ENCODE data around the gene CTH. TPM values are rescaled to one million over a fixed set of nuclear protein-coding genes. Genes with fewer than 3 reads are reported as not detected.

Gene CTH
- total and polyA plus RNA-seq, 2 of the 13 experiments (the other 11 are each of a cell fraction or from before 2014, with no cell fraction given): 8.7 to 19.7 TPM

DNA sequence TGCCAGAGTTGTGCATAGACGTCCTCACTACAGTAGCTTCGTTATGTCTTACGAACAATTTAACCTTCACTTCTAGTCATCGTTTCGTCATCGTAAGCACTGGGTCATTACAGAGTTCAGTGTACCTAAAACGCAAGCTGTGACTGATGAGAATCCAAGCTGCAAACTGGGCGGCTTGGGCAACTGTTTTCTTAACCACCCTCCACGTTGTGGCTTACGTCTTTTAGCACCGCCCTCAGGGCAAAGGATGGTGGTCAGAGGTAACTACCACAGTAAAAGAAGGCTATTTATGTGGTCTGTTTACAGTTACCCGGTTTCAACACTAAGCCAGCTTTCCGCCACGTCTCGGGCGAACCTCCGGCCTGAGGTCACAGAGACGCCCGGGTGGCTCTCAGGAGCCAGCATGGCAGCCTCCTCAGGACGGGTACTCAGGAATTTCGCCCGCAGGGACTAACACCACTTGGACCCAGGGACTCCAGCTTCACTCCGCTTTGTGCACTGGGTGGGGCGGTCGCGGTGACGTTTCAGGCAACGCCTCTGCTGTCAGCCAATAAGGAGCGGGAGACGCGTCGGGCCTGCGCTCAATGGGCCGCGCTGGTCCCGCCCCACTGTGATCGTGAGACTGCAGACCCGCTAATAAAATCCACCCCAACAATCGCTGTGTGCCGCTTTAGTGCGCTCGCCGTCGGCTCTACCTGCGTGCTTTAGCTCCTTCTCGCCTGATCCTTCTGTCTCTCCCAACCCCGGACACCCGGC lies at the start of gene CTH (continued):
- TF ChIP-seq, protein P1, sequence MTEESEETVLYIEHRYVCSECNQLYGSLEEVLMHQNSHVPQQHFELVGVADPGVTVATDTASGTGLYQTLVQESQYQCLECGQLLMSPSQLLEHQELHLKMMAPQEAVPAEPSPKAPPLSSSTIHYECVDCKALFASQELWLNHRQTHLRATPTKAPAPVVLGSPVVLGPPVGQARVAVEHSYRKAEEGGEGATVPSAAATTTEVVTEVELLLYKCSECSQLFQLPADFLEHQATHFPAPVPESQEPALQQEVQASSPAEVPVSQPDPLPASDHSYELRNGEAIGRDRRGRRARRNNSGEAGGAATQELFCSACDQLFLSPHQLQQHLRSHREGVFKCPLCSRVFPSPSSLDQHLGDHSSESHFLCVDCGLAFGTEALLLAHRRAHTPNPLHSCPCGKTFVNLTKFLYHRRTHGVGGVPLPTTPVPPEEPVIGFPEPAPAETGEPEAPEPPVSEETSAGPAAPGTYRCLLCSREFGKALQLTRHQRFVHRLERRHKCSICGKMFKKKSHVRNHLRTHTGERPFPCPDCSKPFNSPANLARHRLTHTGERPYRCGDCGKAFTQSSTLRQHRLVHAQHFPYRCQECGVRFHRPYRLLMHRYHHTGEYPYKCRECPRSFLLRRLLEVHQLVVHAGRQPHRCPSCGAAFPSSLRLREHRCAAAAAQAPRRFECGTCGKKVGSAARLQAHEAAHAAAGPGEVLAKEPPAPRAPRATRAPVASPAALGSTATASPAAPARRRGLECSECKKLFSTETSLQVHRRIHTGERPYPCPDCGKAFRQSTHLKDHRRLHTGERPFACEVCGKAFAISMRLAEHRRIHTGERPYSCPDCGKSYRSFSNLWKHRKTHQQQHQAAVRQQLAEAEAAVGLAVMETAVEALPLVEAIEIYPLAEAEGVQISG (CRISPR knock-in tag; IDR thresholded peaks at IDR 0.05): peak; percentile 74
- TF ChIP-seq HNRNPL (IDR thresholded peaks at IDR 0.05; ENCODE audit: low read depth, low read length): peak; percentile 67; the same call in 1 of the 2 replicates
- TF ChIP-seq, protein P2, sequence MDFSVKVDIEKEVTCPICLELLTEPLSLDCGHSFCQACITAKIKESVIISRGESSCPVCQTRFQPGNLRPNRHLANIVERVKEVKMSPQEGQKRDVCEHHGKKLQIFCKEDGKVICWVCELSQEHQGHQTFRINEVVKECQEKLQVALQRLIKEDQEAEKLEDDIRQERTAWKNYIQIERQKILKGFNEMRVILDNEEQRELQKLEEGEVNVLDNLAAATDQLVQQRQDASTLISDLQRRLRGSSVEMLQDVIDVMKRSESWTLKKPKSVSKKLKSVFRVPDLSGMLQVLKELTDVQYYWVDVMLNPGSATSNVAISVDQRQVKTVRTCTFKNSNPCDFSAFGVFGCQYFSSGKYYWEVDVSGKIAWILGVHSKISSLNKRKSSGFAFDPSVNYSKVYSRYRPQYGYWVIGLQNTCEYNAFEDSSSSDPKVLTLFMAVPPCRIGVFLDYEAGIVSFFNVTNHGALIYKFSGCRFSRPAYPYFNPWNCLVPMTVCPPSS (IDR thresholded peaks at IDR 0.05): no peak
- TF ChIP-seq, protein P3, sequence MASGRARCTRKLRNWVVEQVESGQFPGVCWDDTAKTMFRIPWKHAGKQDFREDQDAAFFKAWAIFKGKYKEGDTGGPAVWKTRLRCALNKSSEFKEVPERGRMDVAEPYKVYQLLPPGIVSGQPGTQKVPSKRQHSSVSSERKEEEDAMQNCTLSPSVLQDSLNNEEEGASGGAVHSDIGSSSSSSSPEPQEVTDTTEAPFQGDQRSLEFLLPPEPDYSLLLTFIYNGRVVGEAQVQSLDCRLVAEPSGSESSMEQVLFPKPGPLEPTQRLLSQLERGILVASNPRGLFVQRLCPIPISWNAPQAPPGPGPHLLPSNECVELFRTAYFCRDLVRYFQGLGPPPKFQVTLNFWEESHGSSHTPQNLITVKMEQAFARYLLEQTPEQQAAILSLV (CRISPR knock-in tag; IDR thresholded peaks at IDR 0.05; ENCODE audit: borderline replicate concordance): peak; percentile 72; the same call in 1 of the 2 replicates
- peak; percentile 68 for TF ChIP-seq ZNF777 (CRISPR knock-in tag; IDR thresholded peaks at IDR 0.05)
- TF ChIP-seq, protein P4, sequence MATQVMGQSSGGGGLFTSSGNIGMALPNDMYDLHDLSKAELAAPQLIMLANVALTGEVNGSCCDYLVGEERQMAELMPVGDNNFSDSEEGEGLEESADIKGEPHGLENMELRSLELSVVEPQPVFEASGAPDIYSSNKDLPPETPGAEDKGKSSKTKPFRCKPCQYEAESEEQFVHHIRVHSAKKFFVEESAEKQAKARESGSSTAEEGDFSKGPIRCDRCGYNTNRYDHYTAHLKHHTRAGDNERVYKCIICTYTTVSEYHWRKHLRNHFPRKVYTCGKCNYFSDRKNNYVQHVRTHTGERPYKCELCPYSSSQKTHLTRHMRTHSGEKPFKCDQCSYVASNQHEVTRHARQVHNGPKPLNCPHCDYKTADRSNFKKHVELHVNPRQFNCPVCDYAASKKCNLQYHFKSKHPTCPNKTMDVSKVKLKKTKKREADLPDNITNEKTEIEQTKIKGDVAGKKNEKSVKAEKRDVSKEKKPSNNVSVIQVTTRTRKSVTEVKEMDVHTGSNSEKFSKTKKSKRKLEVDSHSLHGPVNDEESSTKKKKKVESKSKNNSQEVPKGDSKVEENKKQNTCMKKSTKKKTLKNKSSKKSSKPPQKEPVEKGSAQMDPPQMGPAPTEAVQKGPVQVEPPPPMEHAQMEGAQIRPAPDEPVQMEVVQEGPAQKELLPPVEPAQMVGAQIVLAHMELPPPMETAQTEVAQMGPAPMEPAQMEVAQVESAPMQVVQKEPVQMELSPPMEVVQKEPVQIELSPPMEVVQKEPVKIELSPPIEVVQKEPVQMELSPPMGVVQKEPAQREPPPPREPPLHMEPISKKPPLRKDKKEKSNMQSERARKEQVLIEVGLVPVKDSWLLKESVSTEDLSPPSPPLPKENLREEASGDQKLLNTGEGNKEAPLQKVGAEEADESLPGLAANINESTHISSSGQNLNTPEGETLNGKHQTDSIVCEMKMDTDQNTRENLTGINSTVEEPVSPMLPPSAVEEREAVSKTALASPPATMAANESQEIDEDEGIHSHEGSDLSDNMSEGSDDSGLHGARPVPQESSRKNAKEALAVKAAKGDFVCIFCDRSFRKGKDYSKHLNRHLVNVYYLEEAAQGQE (IDR thresholded peaks at IDR 0.05; ENCODE audit: borderline replicate concordance in 1 of 2, low read depth in 1 of 2, low read length in 2 of 2): peak in 1 of 2 experiments; percentile 42; a peak in 1 of 4 replicates
- TF ChIP-seq NCOA1 (CRISPR knock-in tag; IDR thresholded peaks at IDR 0.05): no peak
- TF ChIP-seq, protein P5, sequence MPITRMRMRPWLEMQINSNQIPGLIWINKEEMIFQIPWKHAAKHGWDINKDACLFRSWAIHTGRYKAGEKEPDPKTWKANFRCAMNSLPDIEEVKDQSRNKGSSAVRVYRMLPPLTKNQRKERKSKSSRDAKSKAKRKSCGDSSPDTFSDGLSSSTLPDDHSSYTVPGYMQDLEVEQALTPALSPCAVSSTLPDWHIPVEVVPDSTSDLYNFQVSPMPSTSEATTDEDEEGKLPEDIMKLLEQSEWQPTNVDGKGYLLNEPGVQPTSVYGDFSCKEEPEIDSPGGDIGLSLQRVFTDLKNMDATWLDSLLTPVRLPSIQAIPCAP (CRISPR knock-in tag; IDR thresholded peaks at IDR 0.05; ENCODE audit: low read depth): no peak
- peak; percentile 49 for TF ChIP-seq HNF4A (CRISPR knock-in tag; IDR thresholded peaks at IDR 0.05)
- TF ChIP-seq, protein P6, sequence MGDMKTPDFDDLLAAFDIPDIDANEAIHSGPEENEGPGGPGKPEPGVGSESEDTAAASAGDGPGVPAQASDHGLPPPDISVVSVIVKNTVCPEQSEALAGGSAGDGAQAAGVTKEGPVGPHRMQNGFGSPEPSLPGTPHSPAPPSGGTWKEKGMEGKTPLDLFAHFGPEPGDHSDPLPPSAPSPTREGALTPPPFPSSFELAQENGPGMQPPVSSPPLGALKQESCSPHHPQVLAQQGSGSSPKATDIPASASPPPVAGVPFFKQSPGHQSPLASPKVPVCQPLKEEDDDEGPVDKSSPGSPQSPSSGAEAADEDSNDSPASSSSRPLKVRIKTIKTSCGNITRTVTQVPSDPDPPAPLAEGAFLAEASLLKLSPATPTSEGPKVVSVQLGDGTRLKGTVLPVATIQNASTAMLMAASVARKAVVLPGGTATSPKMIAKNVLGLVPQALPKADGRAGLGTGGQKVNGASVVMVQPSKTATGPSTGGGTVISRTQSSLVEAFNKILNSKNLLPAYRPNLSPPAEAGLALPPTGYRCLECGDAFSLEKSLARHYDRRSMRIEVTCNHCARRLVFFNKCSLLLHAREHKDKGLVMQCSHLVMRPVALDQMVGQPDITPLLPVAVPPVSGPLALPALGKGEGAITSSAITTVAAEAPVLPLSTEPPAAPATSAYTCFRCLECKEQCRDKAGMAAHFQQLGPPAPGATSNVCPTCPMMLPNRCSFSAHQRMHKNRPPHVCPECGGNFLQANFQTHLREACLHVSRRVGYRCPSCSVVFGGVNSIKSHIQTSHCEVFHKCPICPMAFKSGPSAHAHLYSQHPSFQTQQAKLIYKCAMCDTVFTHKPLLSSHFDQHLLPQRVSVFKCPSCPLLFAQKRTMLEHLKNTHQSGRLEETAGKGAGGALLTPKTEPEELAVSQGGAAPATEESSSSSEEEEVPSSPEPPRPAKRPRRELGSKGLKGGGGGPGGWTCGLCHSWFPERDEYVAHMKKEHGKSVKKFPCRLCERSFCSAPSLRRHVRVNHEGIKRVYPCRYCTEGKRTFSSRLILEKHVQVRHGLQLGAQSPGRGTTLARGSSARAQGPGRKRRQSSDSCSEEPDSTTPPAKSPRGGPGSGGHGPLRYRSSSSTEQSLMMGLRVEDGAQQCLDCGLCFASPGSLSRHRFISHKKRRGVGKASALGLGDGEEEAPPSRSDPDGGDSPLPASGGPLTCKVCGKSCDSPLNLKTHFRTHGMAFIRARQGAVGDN (CRISPR knock-in tag; IDR thresholded peaks at IDR 0.05): peak; percentile 84

Data from HepG2 (cell line).